Epithelial cell of prostate (primary cell): ENCODE data around the gene MSI2.

ENCODE experiments used
- DNase-seq: peaks from one replicate; pipeline ENCODE4 v3.0.0-alpha.2; 2011; ENCODE audit warnings: low read depth, low spot score
- H3K27ac ChIP-seq: fragments of 450-650 bp; 2 replicates; pipeline ENCODE4 v1.5.1; 2017; ENCODE audit warnings: mild to moderate bottlenecking

MSI2 gene

GRCh38 chr17:57332501-57332900 lies 76.2 kb downstream of the MSI2 start:
- H3K27ac ChIP-seq: no peak overlapping the region
- no peak for DNase-seq

- H3K27ac ChIP-seq: no peak overlapping the region
- DNase-seq: no peak
These were observed 79.0 kb downstream of the MSI2 start for GRCh38 chr17:57335195-57335792.

- DNase-seq: no peak
- no peak overlapping the region for H3K27ac ChIP-seq
These were observed 81.1 kb downstream of the MSI2 start for GRCh38 chr17:57337390-57337789.

- no peak overlapping the region for H3K27ac ChIP-seq
- no peak for DNase-seq
These were observed 82.1 kb downstream of the MSI2 start for GRCh38 chr17:57338257-57338914.

GRCh38 chr17:57340160-57340981 lies 84.0 kb downstream of the MSI2 start:
- H3K27ac ChIP-seq: no peak overlapping the region
- DNase-seq: no peak

GRCh38 chr17:57341611-57342540 lies 85.6 kb downstream of the MSI2 start:
- no peak for DNase-seq
- no peak overlapping the region for H3K27ac ChIP-seq

GRCh38 chr17:57342963-57343589 lies 86.8 kb downstream of the MSI2 start:
- no peak for DNase-seq
- no peak overlapping the region for H3K27ac ChIP-seq

- no peak overlapping the region for H3K27ac ChIP-seq
- DNase-seq: no peak
These were observed 87.4 kb downstream of the MSI2 start for GRCh38 chr17:57343717-57344116.

- no peak overlapping the region for H3K27ac ChIP-seq
- DNase-seq: no peak
These were observed 87.9 kb downstream of the MSI2 start for GRCh38 chr17:57344261-57344660.

GRCh38 chr17:57349541-57350247 lies 93.4 kb downstream of the MSI2 start:
- DNase-seq: peak; percentile 20

GRCh38 chr17:57350266-57350665 lies 93.9 kb downstream of the MSI2 start:
- DNase-seq: no peak
- H3K27ac ChIP-seq: no peak overlapping the region

More at GRCh38 chr17:57349541-57350247, 93.4 kb downstream of the MSI2 start:
- no peak overlapping the region for H3K27ac ChIP-seq

- no peak overlapping the region for H3K27ac ChIP-seq
These were observed 96.4 kb downstream of the MSI2 start for GRCh38 chr17:57352665-57353175.

GRCh38 chr17:57354673-57355072 lies 98.3 kb downstream of the MSI2 start:
- H3K27ac ChIP-seq: no peak overlapping the region
- no peak for DNase-seq

More at GRCh38 chr17:57352665-57353175, 96.4 kb downstream of the MSI2 start:
- no peak for DNase-seq

GRCh38 chr17:57355090-57355859 lies 99.0 kb downstream of the MSI2 start:
- no peak for DNase-seq
- H3K27ac ChIP-seq: no peak overlapping the region

- DNase-seq: no peak
- H3K27ac ChIP-seq: no peak overlapping the region
These were observed 99.9 kb downstream of the MSI2 start for GRCh38 chr17:57356153-57356718.

GRCh38 chr17:57356719-57357391 lies 100.5 kb downstream of the MSI2 start:
- H3K27ac ChIP-seq: peak overlapping the region; percentile 65
- DNase-seq: no peak

GRCh38 chr17:57357392-57357784 lies 101.1 kb downstream of the MSI2 start:
- H3K27ac ChIP-seq: peak overlapping the region; percentile 65
- peak; percentile 39 for DNase-seq
